Esophagus muscularis mucosa (tissue), 4 donors: ENCODE measurements around the gene SATB1. TPM values are rescaled to one million over a fixed set of nuclear protein-coding genes. Genes with fewer than 3 reads are reported as not detected.

ENCODE experiments used
- DNase-seq: peaks from one replicate; pipeline ENCODE4 v3.0.0-alpha.2; 2017; ENCODE audit errors: extremely low spot score
- H3K27ac ChIP-seq, 4 donors: fragments of 200-600 bp; sonication (generic); replicated peaks in 1 of 4; 1 replicate in 3 of 4; 2 replicates in 1 of 4; pipeline ENCODE4 v1.5.1; 2016 to 2019; ENCODE audit warnings: mild to moderate bottlenecking in 1 of 4
- H3K27me3 ChIP-seq, 4 donors: fragments of 200-600 bp; sonication (generic); one replicate each; pipeline versions ENCODE4 v1.5.1 to v1.6.0; 2016 to 2019
- H3K36me3 ChIP-seq, 4 donors: fragments of 200-600 bp; sonication (generic); one replicate each; pipeline ENCODE4 v1.5.1; 2016 to 2019
- H3K4me1 ChIP-seq, 4 donors: fragments of 200-600 bp; sonication (generic); one replicate each; pipeline ENCODE4 v1.5.1; 2016 to 2019
- H3K4me3 ChIP-seq, 4 donors: fragments of 200-600 bp; sonication (generic); 1 replicate in 2 of 4; 2 replicates in 2 of 4; pipeline ENCODE4 v1.5.1; 2016 to 2019; ENCODE audit warnings: mild to moderate bottlenecking in 4 of 4, moderate library complexity in 1 of 4
- H3K9me3 ChIP-seq, 4 donors: fragments of 200-600 bp; sonication (generic); 1 replicate in 3 of 4; 2 replicates in 1 of 4; pipeline ENCODE4 v1.5.1; 2016 to 2019
- CTCF ChIP-seq, 3 experiments: fragments of 200-600 bp in 2 of 3; fragments of 450-650 bp in 1 of 3; sonication (generic) in 2 of 3; IDR thresholded peaks; one replicate each; pipeline ENCODE4 v1.5.1; 2017 to 2019; ENCODE audit warnings: antibody characterized with exemption in 3 of 3, mild to moderate bottlenecking in 2 of 3, moderate library complexity in 1 of 3
- EP300 ChIP-seq: sonication (generic); formaldehyde crosslinking; IDR thresholded peaks from one replicate; pipeline ENCODE4 v1.6.1; 2017; ENCODE audit warnings: antibody characterized with exemption
- POLR2A ChIP-seq: fragments of 450-650 bp; IDR thresholded peaks from one replicate; pipeline ENCODE4 v1.6.1; 2017; ENCODE audit warnings: antibody characterized with exemption, moderate library complexity, mild to moderate bottlenecking, low read depth
- POLR2AphosphoS5 ChIP-seq, 2 donors: sonication (generic); formaldehyde crosslinking; IDR thresholded peaks; one replicate each; pipeline ENCODE4 v1.6.1; 2017; ENCODE audit warnings: antibody characterized with exemption in 2 of 2
- WGBS: methylation state at CpG from one replicate; pipeline ENCODE4 v1.1.5; 2018; 5-methylcytosine and 5-hydroxymethylcytosine counted together
- intact Hi-C: fragments of 100-400 bp; cut with DNase I; formaldehyde crosslinking; loops from one replicate; pipeline ENCODE4 v1.15.1; 2023
- total RNA-seq, 4 donors: library from RNA; depleted of rRNA; stranded (reverse); fragments of >200 nt; gene quantifications; one replicate each; pipeline versions ENCODE4 v1.1.0 to v1.2.1, GENCODE V29; 2016

SATB1 gene
- total RNA-seq, 4 donors from 2014 or later: 38.1 to 87.4 (median 57.1) TPM

GRCh38 chr3:18398448-18398847 is 26.7 kb downstream of the SATB1 start:
- Histone ChIP-seq H3K4me3 (no peak overlapping the region), H3K9me3 (no peaks in the 10 kb centered on the region), H3K36me3 (peaks cover 4 to 28% (median 17%) of the 10 kb centered on the region in 4 donors), H3K27me3 (no peaks in the 10 kb centered on the region), H3K27ac (no peak overlapping the region), H3K4me1 (peaks cover 9 to 19% (median 12%) of the 10 kb centered on the region in 4 donors)
- intact Hi-C loops: no loop called here
- 97% methylated on average over 1 of the region's 1 CpG for WGBS
- no peak for TF ChIP-seq POLR2A
- no peak for TF ChIP-seq EP300
- no peak for TF ChIP-seq POLR2AphosphoS5 (IDR thresholded peaks at IDR 0.05)
- no peak for TF ChIP-seq CTCF (IDR thresholded peaks at IDR 0.05)
- DNase-seq: no peak

- Histone ChIP-seq H3K27ac (no peak overlapping the region), H3K4me3 (no peak overlapping the region), H3K27me3 (no peaks in the 10 kb centered on the region), H3K36me3 (peaks cover 4 to 28% (median 17%) of the 10 kb centered on the region in 4 donors), H3K4me1 (peaks cover 6 to 9% (median 8%) of the 10 kb centered on the region in 4 donors), H3K9me3 (no peaks in the 10 kb centered on the region)
- DNase-seq: no peak
- TF ChIP-seq CTCF (IDR thresholded peaks at IDR 0.05): no peak
- TF ChIP-seq EP300: no peak
- TF ChIP-seq POLR2AphosphoS5 (IDR thresholded peaks at IDR 0.05): no peak
- intact Hi-C loops: no loop called here
- 0% methylated on average over 1 of the region's 1 CpG for WGBS
Measured at GRCh38 chr3:18396428-18396827, 28.7 kb downstream of the SATB1 start.

- Histone ChIP-seq H3K27me3 (no peaks in the 10 kb centered on the region), H3K4me3 (no peak overlapping the region), H3K4me1 (no peaks in the 10 kb centered on the region), H3K27ac (no peak overlapping the region), H3K9me3 (no peaks in the 10 kb centered on the region), H3K36me3 (peaks cover 4 to 28% (median 17%) of the 10 kb centered on the region in 4 donors)
- no peak for DNase-seq
- intact Hi-C loops: no loop called here
- TF ChIP-seq CTCF (IDR thresholded peaks at IDR 0.05) (no peak), POLR2AphosphoS5 (IDR thresholded peaks at IDR 0.05) (no peak), EP300 (no peak), POLR2A (no peak)
- WGBS: 87% methylated on average over 12 of the region's 12 CpGs
Measured at GRCh38 chr3:18394384-18394995, 30.6 kb downstream of the SATB1 start.

DNA sequence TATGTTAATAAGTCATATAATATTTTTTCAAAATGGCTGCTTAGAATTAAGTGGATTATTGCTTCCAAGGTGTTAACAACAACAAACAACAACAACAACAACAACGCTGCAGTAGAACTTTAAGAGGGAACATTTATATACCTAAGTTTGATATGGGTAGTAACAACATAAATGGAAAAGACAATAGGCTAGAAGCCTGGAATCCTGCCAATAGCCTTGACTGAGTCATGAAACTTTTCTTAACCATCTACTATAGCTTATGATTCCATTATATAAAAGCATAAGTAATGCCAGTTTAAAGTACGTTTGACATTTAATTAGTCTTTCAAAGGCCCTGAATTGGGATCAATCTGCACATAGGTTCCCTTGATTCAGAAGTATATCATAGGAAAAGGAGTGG is 31.2 kb downstream of the SATB1 start:
- TF ChIP-seq POLR2AphosphoS5 (IDR thresholded peaks at IDR 0.05): no peak
- no peak for TF ChIP-seq CTCF (IDR thresholded peaks at IDR 0.05)
- TF ChIP-seq POLR2A: no peak
- TF ChIP-seq EP300: no peak
- H3K27ac ChIP-seq: no peak overlapping the region
- intact Hi-C loops: no loop called here
- WGBS: 63% methylated on average over 2 of the region's 2 CpGs
- no peak for DNase-seq
- no peak overlapping the region for H3K4me3 ChIP-seq
- H3K9me3 ChIP-seq: no peaks in the 10 kb centered on the region
- peaks cover 4 to 28% (median 17%) of the 10 kb centered on the region in 4 donors for H3K36me3 ChIP-seq
- no peaks in the 10 kb centered on the region for H3K27me3 ChIP-seq
- no peaks in the 10 kb centered on the region for H3K4me1 ChIP-seq
